ENCODE results near the gene WEE2. TPM values are rescaled to one million over a fixed set of nuclear protein-coding genes. Genes with fewer than 3 reads are reported as not detected.

Gene WEE2
- total RNA-seq, 2 experiments from 2014 or later, result 0.08 to 0.14 TPM

DNA sequence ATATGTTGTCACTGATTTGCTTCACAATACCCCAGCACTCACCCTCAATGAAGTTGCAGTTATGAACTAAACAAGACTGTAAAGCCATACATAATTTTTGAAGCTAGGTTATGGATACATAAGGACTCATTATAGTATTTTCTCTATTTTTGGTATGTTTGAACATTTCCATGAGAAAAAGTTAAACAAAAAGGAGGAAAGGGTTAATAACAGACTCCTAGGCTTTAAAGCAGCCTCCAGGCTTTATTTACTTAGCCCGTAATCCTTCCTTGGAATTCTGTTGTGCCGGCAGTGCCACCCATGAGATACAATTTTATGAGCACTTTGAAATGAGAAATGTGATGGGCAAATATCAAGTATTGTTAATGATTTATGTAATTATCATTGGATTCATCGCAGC is 4.0 kb upstream of the WEE2 start:
- no peak for ATAC-seq (ENCODE audit: poor library complexity)
- H3K27ac ChIP-seq (ENCODE audit: low read depth in 1 of 2, low read length in 2 of 2), result no peak overlapping the region
- H3K4me1 Mint-ChIP-seq (ENCODE audit: low read depth), result peaks cover 29% of the 10 kb centered on the region
- no peak overlapping the region for H3K4me3 Mint-ChIP-seq
- H3K36me3 Mint-ChIP-seq (ENCODE audit: low read depth), result peaks cover 8% of the 10 kb centered on the region
- H3K36me3 ChIP-seq (ENCODE audit: insufficient read depth, low read length), result no peaks in the 10 kb centered on the region
- no peak overlapping the region for H3K4me3 ChIP-seq (ENCODE audit: low read length)
- no peaks in the 10 kb centered on the region for H3K27me3 Mint-ChIP-seq
- H3K27ac Mint-ChIP-seq, result no peak overlapping the region
- peaks cover 22% of the 10 kb centered on the region for H3K4me1 ChIP-seq (ENCODE audit: insufficient read depth, low read length)
- H3K9me3 ChIP-seq (ENCODE audit: control insufficient read depth in 1 of 2, insufficient read depth in 1 of 2, low read length in 2 of 2), result no peaks in the 10 kb centered on the region
- intact Hi-C loops (cut with DNase I, micrococcal nuclease), result no loop called here
- no peaks in the 10 kb centered on the region for H3K9me3 Mint-ChIP-seq
- ChIA-PET POLR2A (no interaction called here), CTCF (interaction anchor here (4.5 kb wide), 1 partner anchor 34 kb away, joined by 38 read pairs; the partner anchor contains the start of gene SSBP1)
- no peak for DNase-seq
- no peaks in the 10 kb centered on the region for H3K27me3 ChIP-seq (ENCODE audit: control insufficient read depth in 1 of 2, insufficient read depth in 2 of 2, low read length in 2 of 2)
- TF ChIP-seq, protein P1, sequence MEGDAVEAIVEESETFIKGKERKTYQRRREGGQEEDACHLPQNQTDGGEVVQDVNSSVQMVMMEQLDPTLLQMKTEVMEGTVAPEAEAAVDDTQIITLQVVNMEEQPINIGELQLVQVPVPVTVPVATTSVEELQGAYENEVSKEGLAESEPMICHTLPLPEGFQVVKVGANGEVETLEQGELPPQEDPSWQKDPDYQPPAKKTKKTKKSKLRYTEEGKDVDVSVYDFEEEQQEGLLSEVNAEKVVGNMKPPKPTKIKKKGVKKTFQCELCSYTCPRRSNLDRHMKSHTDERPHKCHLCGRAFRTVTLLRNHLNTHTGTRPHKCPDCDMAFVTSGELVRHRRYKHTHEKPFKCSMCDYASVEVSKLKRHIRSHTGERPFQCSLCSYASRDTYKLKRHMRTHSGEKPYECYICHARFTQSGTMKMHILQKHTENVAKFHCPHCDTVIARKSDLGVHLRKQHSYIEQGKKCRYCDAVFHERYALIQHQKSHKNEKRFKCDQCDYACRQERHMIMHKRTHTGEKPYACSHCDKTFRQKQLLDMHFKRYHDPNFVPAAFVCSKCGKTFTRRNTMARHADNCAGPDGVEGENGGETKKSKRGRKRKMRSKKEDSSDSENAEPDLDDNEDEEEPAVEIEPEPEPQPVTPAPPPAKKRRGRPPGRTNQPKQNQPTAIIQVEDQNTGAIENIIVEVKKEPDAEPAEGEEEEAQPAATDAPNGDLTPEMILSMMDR (IDR thresholded peaks at IDR 0.05), result no peak

DNA sequence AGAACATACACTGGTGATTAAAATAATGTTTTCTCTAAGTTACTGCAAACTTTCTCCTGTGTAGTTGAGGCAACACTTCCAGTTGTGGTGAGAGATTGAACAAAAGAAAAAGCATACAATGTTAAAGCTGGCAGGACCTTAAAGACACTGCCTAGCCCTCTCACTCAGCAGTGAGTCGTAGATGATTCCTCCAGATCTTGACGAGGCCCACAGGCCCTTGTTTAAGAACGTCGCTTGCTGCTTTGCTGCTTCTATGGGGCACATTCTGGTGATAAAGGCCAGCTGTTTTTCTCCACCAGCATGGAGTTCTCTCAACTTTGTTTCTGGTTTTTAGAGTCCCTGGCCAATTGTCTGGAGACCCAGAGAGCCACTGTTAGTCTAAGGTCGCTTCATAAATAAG is 3.4 kb upstream of the WEE2 start:
- H3K4me3 ChIP-seq (ENCODE audit: low read length), result no peak overlapping the region
- no peak overlapping the region for H3K27ac Mint-ChIP-seq
- H3K36me3 ChIP-seq (ENCODE audit: insufficient read depth, low read length), result no peaks in the 10 kb centered on the region
- DNase-seq (no peak), ATAC-seq (ENCODE audit: poor library complexity) (no peak)
- peaks cover 17% of the 10 kb centered on the region for H3K4me1 ChIP-seq (ENCODE audit: insufficient read depth, low read length)
- H3K27me3 ChIP-seq (ENCODE audit: control insufficient read depth in 1 of 2, insufficient read depth in 2 of 2, low read length in 2 of 2), result no peaks in the 10 kb centered on the region
- ChIA-PET POLR2A (no interaction called here), CTCF (no interaction called here)
- TF ChIP-seq, protein P1 (IDR thresholded peaks at IDR 0.05), result no peak
- H3K36me3 Mint-ChIP-seq (ENCODE audit: low read depth), result peaks cover 8% of the 10 kb centered on the region
- no peak overlapping the region for H3K4me3 Mint-ChIP-seq
- H3K27me3 Mint-ChIP-seq, result no peaks in the 10 kb centered on the region
- H3K9me3 ChIP-seq (ENCODE audit: control insufficient read depth in 1 of 2, insufficient read depth in 1 of 2, low read length in 2 of 2), result no peaks in the 10 kb centered on the region
- peaks cover 23% of the 10 kb centered on the region for H3K4me1 Mint-ChIP-seq (ENCODE audit: low read depth)
- H3K9me3 Mint-ChIP-seq, result no peaks in the 10 kb centered on the region
- intact Hi-C loops (cut with DNase I, micrococcal nuclease), result no loop called here
- no peak overlapping the region for H3K27ac ChIP-seq (ENCODE audit: low read depth in 1 of 2, low read length in 2 of 2)

DNA sequence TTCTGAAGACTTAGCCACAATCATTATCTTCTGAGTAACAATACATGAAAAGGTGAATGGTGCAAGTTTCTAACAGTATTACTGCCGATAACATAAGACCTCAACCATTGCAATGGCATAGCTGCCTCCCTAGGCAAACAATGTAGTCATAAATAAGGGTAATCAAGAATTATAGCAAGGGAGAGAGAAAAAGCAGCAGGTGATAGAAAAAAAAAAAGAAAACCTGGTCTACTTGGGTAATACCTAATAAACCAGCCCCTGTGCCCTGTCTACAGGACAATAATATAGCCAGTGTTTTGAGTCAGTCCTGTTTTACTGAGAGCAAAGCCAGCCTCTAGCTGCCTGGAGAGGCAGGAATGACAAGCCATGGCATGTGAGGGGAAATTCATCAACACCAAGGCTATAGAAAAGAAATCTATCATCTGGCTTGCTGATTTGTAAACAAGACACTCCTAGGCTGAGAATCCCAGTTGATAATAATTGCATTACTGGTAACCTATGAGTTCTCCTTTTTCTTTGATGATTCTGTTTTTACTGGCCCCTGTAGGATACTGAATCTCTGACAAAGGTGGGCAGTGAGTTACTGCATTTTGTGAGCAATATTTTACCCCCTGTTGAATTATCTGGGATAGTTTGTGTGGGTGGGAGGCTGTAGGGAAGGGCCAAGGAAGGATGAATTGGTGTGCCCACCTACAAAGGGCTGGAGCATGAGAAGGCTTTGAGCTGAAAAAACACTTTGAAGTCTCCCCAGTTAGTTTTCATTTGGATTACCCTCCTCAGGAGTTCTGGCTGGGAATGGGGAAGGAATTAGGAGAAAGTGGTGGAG is 1.7 kb upstream of the WEE2 start:
- H3K4me3 ChIP-seq (ENCODE audit: low read length), result no peak overlapping the region
- Mint-ChIP-seq H3K36me3 (ENCODE audit: low read depth) (peaks cover 1% of the 10 kb centered on the region), H3K9me3 (no peaks in the 10 kb centered on the region), H3K27me3 (no peaks in the 10 kb centered on the region), H3K4me1 (ENCODE audit: low read depth) (peaks cover 5% of the 10 kb centered on the region), H3K27ac (no peak overlapping the region), H3K4me3 (peak overlapping the region; percentile 18)
- ATAC-seq (ENCODE audit: poor library complexity) (no peak), DNase-seq (no peak)
- TF ChIP-seq, protein P1 (IDR thresholded peaks at IDR 0.05), result no peak
- H3K4me1 ChIP-seq (ENCODE audit: insufficient read depth, low read length), result peaks cover 7% of the 10 kb centered on the region
- intact Hi-C loops (cut with DNase I, micrococcal nuclease), result no loop called here
- CTCF ChIA-PET, result no interaction called here
- no peak overlapping the region for H3K27ac ChIP-seq (ENCODE audit: low read depth in 1 of 2, low read length in 2 of 2)
- no peaks in the 10 kb centered on the region for H3K36me3 ChIP-seq (ENCODE audit: insufficient read depth, low read length)
- no peaks in the 10 kb centered on the region for H3K27me3 ChIP-seq (ENCODE audit: control insufficient read depth in 1 of 2, insufficient read depth in 2 of 2, low read length in 2 of 2)
- POLR2A ChIA-PET, result no interaction called here
- H3K9me3 ChIP-seq (ENCODE audit: control insufficient read depth in 1 of 2, insufficient read depth in 1 of 2, low read length in 2 of 2), result no peaks in the 10 kb centered on the region
